Suppressor macrophage (primary cell): ENCODE results near the gene ZNF579.
"Not testable (repeated sequence)": the region's sequence is repeated elsewhere in the genome, so short reads cannot be mapped to it uniquely, and the experiment has no call there.

Experiments
- DNase-seq, 4 experiments: peaks; one replicate each; pipeline ENCODE4 v3.0.0-alpha.2; 2020 to 2022

ZNF579 gene

DNA sequence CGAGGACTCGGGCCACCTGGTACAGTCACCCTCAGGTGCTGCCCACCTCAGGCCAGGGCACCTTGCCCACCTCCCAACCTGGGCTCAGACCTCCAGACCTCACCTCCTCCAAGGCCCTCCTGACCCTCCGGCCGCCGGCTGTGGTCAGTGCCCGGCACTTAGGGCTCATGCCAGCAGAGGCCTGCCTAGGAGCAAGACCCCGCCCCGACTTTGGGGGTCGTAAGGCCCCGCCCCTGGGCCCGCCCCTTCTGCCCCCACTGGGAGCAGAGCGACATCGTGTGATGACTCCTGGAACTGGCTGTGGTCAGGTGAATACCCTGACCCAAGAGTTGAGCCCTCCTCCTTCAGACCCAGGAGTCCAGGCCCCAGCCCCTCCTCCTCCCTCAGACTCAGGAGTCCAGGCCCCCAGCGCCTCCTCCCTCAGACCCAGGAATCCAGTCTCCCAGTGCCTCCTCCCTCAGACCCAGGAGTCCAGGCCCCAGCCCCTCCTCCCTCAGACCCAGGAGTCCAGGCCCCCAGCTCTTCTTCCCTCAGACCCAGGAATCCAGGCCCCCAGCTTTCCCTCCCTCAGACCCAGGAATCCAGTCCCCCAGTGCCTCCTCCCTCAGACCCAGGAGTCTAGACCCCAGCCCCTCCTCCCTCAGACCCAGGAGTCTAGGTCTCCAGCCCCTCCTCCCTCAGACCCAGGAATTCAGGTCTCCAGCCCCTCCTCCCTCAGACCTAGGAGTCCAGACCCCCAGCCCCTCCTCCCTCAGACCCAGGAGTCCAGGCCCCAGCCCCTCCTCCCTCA is 43.5 kb downstream of the ZNF579 start, which contains the start of gene SBK2:
Gene SBK2 (minus strand): TSS at position 183 of the 790 bp plus-strand sequence. CDS start 839 bp downstream, outside the sequence.
- no peak for DNase-seq

DNA sequence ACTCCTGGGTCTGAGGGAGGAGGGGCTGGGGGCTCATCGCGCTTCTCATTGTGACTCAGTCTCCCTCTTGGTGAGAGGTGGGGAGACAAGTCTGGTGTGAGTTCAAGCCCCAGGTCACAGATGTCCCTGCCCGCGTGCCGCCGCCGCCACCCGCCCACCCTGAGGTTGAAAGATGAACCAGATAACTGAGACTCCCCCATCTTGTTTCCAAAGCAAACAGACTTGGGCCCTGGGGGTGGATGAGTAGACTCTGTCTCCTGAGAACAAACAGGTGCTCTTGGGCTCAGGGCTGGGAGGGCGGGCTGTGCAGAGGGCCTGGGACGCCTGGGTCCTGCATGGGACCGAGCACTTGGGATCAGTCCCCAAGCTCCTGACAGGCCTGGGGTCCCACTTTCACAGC is 44.3 kb downstream of the ZNF579 start:
- no peak for DNase-seq

DNA sequence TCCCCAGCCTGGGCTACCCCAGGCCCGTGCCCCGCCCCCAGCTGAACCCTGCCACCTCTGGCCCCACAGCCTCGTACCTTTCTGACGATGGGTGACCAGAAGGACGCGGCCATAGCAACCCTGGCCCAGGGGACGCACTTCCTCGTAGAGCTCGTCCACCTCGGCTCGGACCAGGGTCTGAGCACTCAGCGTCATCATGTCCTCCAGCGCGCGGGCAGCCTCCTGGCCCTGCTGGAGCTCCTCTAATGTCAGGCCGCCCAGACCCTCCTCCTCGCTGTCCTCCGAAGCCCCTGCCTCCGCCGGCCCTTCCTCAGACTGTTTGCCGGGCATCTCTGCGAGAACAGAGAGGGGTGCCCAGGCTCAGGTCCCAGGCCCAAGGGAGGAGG is 44.7 kb downstream of the ZNF579 start:
- no peak for DNase-seq

DNA sequence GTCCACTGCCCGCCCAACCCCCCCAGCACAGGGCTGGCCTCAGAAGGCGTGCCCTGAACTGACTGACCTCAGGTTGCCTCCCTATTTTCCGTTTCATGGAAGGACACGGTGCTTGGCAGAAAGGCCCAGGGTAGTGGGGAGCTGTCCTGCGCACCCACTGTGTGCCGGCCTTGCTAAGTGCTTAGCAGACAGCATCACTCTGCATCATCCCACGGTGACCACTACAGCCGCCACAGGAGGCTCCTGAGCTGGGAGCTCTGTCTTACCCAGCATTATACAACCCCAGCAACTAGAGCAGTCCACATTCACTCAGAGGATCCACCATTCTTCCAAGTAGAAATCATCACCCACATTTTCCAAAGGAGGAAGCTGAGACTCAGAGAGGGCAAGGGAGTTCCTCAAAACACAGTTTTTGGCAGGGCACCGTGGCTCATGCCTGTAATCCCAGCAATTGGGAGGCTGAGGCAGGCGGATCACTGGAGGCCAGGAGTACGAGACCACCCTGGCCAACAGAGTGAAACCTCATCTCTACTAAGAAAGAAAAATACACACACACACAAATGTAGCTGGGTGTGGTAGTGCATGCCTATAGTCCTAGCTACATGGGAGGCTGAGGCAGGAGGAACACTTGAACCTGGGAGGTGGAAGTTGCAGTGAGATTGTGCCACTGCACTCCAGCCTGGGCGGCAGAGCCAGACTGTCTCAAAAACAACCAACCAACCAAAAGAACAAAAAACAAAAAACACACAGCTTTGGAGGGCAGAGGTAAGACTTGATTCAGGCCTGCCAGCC is 45.3 kb downstream of the ZNF579 start:
- DNase-seq, result peak; percentile 48 to 72 (median 70)

DNA sequence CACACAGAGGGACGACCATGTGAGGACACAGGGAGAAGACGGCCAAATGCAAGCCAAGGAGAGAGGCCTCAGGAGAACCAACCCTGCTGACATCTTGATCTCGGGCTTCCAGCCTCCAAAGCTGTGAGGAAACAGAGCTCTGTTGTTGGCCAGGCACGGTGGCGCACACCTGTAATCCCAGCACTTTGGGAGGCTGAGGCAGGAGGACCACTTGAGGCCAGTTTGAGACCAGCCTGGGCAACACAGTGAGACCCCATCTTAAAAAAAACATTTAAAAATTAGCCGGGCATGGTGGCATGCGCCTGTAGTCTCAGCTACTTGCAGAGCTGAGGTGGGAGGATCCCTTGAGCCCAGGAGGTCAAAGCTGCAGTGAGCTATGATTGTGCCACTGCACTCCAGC is 46.4 kb downstream of the ZNF579 start:
- DNase-seq, result not testable (repeated sequence)

DNA sequence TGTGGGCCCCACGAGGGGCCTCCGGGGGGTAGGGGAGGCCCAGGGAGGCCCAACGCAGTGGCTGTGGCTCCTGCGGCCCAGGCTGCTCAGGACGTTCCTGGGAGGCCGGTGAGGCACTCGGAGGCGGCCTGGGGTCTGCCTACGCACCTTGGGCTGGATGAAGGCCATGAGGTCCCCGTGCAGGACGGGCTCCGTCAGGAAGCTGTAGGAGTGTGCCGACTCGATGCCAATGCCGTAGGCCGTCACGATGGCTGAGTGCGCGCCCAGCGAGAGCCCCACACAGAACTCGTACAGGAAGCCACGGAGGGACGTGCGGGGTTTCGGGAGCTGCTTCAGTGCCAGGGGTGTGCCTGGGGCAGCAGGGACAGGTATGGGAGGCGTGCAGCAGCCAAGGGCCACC is 49.7 kb downstream of the ZNF579 start:
- DNase-seq, result no peak

DNA sequence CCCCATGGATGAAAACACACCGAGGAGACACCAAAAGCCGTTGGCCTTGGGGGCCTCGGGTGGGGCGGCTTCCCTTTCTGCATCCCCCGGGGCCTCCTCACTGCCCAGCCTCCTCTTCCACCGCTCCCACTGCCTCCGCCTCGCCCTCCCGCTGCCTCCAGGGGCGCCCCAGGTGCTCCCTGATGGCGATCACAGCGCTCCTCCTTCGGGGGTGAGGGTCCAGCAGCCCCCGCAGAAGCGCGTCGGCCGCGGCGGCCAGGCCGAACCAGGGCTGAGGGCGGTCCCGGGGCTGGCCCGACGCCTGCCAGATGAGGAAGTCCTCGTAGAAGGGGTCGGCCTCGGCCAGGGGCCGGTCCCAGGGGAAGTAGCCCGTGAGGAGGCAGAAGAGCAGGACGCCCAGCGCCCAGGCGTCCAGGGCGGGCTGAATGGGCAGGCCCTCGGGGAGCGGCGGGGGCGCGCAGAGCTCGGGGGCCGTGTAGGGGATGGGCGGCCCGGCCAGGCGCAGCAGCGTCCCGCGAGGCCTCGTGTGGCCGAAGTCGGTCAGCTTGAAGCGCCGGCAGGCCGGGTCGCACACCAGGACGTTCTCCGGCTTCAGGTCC is 50.9 kb downstream of the ZNF579 start:
- no peak for DNase-seq

DNA sequence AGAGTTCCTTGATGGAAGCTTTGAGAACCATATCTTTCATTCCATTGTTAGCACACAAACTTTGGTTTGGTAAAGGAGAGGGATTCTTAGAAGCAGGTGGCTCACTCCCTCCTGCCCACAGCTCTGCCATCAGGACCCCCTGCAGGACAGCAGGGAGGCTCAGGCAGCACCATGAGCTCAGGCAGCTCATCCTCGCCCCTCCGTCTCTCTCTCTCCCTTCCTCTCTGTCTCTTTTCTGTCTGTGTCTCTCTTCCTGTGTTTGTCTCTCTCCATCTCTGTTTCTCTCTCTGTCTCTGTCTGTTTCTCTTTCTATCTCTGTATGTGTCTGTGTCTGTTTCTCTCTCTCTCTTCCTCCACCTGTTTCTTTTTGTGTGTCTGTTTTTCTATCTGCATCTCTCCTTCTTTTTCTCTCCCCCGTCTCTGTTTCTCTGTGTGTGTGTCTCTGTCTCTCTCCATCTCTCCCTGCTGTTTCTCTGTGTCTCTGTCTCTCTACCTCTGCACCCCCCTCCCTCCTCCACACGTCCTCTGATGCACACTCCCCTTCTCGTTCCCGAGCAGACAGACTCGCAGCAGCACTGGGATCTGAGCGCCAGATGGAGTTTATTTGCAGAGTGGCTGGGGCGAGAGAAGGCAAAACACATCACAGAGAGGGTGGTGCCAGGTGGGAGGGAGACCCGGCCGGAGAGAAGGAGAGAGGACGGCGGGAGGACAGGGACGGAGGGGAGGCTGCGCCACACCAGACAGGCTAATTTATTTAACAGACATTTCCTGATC is 52.4 kb downstream of the ZNF579 start:
- DNase-seq, result no peak

DNA sequence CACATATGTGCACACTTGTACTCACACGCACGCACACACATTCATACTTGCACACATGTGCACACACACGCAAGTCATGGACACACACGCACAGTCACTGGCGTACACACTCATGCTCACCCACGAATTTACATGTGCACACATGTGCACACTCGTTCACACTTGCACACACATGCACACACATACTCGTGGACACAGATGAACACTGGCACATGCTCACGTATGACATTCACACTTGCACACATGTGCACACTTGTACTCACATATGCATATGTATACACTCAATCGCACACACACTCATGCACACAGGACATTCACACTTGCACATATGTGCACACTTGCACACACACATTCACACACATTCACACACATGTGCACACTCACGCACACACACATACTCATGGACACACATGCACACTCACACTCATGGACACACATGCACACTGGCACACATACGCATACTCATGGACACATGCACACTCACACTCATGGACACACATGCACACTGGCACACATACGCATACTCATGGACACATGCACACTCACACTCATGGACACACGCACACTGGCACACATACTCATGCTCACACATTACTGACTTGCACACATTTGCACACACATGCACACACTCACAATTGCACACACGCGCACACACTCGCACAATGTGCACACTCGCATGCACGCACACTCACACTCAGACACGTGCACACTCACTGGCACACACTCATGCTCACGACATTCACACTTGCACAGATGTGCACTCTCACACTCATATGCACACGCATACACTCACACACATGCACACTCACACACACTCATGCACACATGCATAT is 53.2 kb downstream of the ZNF579 start:
- DNase-seq, result no peak
